ENCODE results near the gene DGKB. TPM values are rescaled to one million over a fixed set of nuclear protein-coding genes. Genes with fewer than 3 reads are reported as not detected.

Gene DGKB
- total RNA-seq, 4 donors from 2014 or later, result 0.78 to 2.5 (median 1.5) TPM

GRCh38 chr7:14673202-14673601, 229.3 kb downstream of the DGKB start:
- Histone ChIP-seq H3K9me3 (no peaks in the 10 kb centered on the region), H3K4me3 (no peak overlapping the region), H3K27ac (no peak overlapping the region), H3K4me1 (no peaks in the 10 kb centered on the region), H3K36me3 (no peaks in the 10 kb centered on the region), H3K27me3 (no peaks in the 10 kb centered on the region)
- no peak for DNase-seq (ENCODE audit: low spot score in 2 of 2)
- TF ChIP-seq EP300 (IDR thresholded peaks at IDR 0.05) (no peak), POLR2A (IDR thresholded peaks at IDR 0.05) (no peak)
- TF ChIP-seq, protein P1, sequence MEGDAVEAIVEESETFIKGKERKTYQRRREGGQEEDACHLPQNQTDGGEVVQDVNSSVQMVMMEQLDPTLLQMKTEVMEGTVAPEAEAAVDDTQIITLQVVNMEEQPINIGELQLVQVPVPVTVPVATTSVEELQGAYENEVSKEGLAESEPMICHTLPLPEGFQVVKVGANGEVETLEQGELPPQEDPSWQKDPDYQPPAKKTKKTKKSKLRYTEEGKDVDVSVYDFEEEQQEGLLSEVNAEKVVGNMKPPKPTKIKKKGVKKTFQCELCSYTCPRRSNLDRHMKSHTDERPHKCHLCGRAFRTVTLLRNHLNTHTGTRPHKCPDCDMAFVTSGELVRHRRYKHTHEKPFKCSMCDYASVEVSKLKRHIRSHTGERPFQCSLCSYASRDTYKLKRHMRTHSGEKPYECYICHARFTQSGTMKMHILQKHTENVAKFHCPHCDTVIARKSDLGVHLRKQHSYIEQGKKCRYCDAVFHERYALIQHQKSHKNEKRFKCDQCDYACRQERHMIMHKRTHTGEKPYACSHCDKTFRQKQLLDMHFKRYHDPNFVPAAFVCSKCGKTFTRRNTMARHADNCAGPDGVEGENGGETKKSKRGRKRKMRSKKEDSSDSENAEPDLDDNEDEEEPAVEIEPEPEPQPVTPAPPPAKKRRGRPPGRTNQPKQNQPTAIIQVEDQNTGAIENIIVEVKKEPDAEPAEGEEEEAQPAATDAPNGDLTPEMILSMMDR (IDR thresholded peaks at IDR 0.05), result no peak

GRCh38 chr7:14666913-14667312, 235.6 kb downstream of the DGKB start:
- H3K27ac ChIP-seq, result no peak overlapping the region
- no peaks in the 10 kb centered on the region for H3K36me3 ChIP-seq
- no peaks in the 10 kb centered on the region for H3K9me3 ChIP-seq
- DNase-seq (ENCODE audit: low spot score in 2 of 2), result no peak
- no peaks in the 10 kb centered on the region for H3K4me1 ChIP-seq
- WGBS, 2 donors, result 43 to 53% methylated on average over 2 of the region's 2 CpGs
- H3K27me3 ChIP-seq, result no peaks in the 10 kb centered on the region
- H3K4me3 ChIP-seq, result no peak overlapping the region
- TF ChIP-seq POLR2A (IDR thresholded peaks at IDR 0.05) (no peak), EP300 (IDR thresholded peaks at IDR 0.05) (no peak)
- TF ChIP-seq, protein P1 (IDR thresholded peaks at IDR 0.05), result no peak

- Histone ChIP-seq H3K9me3 (no peaks in the 10 kb centered on the region), H3K27ac (no peak overlapping the region), H3K27me3 (no peaks in the 10 kb centered on the region), H3K4me3 (no peak overlapping the region), H3K4me1 (no peaks in the 10 kb centered on the region), H3K36me3 (no peaks in the 10 kb centered on the region)
- 53 to 68% methylated on average over 1 of the region's 1 CpG for WGBS, 2 donors
- TF ChIP-seq POLR2A (IDR thresholded peaks at IDR 0.05), result no peak
- TF ChIP-seq EP300 (IDR thresholded peaks at IDR 0.05), result no peak
- TF ChIP-seq, protein P1 (IDR thresholded peaks at IDR 0.05), result no peak
- no peak for DNase-seq (ENCODE audit: low spot score in 2 of 2)
These were observed 236.2 kb downstream of the DGKB start for GRCh38 chr7:14666304-14666703.

GRCh38 chr7:14639801-14640200, 262.8 kb downstream of the DGKB start:
- 50 to 63% methylated on average over 1 of the region's 1 CpG for WGBS, 2 donors
- Histone ChIP-seq H3K4me3 (no peak overlapping the region), H3K4me1 (no peaks in the 10 kb centered on the region), H3K36me3 (no peaks in the 10 kb centered on the region), H3K27ac (no peak overlapping the region), H3K27me3 (no peaks in the 10 kb centered on the region), H3K9me3 (peaks cover 0 to 18% (median 0%) of the 10 kb centered on the region in 4 donors)
- TF ChIP-seq, protein P1 (IDR thresholded peaks at IDR 0.05), result no peak
- no peak for TF ChIP-seq EP300 (IDR thresholded peaks at IDR 0.05)
- TF ChIP-seq POLR2A (IDR thresholded peaks at IDR 0.05), result no peak
- no peak for DNase-seq (ENCODE audit: low spot score in 2 of 2)

DNA sequence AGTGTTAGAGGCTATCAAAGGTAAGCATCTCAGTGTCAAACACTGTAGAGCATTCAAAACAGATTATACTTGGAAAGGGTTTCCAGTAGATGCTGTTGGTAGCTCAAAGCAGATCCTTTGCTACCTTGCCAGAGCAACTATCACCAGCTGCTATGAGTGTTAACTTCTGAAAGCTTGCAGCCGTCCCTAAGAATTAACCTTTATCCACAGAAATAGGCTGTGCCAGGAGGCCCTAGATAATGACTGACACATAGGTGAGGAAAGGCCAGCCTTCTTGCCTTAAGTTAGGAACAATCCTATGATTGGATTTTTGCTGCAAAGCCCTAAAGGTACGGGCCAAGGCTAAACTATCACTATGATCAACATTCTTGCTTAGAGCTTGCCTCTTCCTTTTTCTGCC, 263.2 kb downstream of the DGKB start:
- 68 to 78% methylated on average over 2 of the region's 2 CpGs for WGBS, 2 donors
- Histone ChIP-seq H3K27me3 (no peaks in the 10 kb centered on the region), H3K4me1 (no peaks in the 10 kb centered on the region), H3K27ac (no peak overlapping the region), H3K36me3 (no peaks in the 10 kb centered on the region), H3K4me3 (no peak overlapping the region), H3K9me3 (peaks cover 0 to 13% (median 0%) of the 10 kb centered on the region in 4 donors)
- TF ChIP-seq EP300 (IDR thresholded peaks at IDR 0.05) (no peak), POLR2A (IDR thresholded peaks at IDR 0.05) (no peak)
- no peak for DNase-seq (ENCODE audit: low spot score in 2 of 2)

GRCh38 chr7:14637968-14638367, 264.6 kb downstream of the DGKB start:
- no peak overlapping the region for H3K4me3 ChIP-seq
- no peak for TF ChIP-seq POLR2A (IDR thresholded peaks at IDR 0.05)
- TF ChIP-seq, protein P1 (IDR thresholded peaks at IDR 0.05), result no peak
- TF ChIP-seq EP300 (IDR thresholded peaks at IDR 0.05), result no peak
- WGBS, 2 donors, result 73 to 74% methylated on average over 2 of the region's 2 CpGs

More at GRCh38 chr7:14637968-14638367, 264.6 kb downstream of the DGKB start:
- H3K4me1 ChIP-seq, result no peaks in the 10 kb centered on the region
- DNase-seq (ENCODE audit: low spot score in 2 of 2), result no peak
- no peaks in the 10 kb centered on the region for H3K27me3 ChIP-seq
- H3K36me3 ChIP-seq, result no peaks in the 10 kb centered on the region
- no peaks in the 10 kb centered on the region for H3K9me3 ChIP-seq
- H3K27ac ChIP-seq, result no peak overlapping the region
